Measurements from ENCODE around the gene TRIM22.
A peak's percentile ranks its signal among the peaks of the same experiment; 100 is the strongest.
"Not testable (repeated sequence)": the region's sequence is repeated elsewhere in the genome, so short reads cannot be mapped to it uniquely, and the experiment has no call there.

TRIM22 gene

DNA sequence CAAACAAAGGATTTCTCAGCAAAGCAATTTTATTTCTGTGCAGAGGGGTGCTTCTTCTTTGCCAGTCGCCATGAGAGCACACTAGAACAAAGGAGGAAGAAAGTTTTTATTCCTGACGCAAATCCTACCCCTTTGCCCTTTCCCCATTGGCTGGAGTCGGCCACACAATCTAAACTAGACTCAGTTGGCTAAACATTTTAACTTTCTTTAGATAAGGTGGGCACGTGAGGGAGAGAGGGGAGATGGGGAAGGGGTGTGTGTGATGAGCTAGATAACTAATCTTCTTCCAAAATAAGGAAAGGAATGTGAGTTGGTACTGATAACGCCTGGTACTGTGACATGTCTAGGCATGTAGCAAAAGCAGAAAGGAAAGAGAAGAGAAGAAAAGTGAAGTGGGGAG lies 626 bp downstream of the TRIM22 start:
- peak overlapping the region; percentile 13 for H3K4me3 ChIP-seq (ENCODE audit: low read depth, low read length)

DNA sequence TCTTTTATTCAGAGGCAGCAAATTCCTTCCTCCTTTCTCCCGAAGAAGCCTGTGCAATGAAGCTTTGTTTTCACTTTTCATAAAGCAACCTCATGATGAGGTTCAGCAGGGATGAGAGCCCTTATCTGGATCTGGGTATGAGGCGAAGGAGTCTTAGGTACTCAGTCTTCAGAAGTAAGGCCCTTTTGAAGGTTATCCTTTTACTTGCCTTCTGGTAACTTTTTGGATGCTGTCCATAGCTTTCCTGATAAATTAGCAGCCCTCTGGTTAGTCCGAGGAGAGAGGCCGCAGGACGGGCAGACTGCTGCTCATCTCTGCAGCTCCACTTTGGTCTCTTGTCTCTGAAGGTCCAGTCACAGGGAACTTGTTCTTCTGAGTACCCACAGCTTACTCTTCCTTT lies 1.1 kb downstream of the TRIM22 start:
- H3K4me3 ChIP-seq (ENCODE audit: low read depth, low read length): peak overlapping the region; percentile 5

DNA sequence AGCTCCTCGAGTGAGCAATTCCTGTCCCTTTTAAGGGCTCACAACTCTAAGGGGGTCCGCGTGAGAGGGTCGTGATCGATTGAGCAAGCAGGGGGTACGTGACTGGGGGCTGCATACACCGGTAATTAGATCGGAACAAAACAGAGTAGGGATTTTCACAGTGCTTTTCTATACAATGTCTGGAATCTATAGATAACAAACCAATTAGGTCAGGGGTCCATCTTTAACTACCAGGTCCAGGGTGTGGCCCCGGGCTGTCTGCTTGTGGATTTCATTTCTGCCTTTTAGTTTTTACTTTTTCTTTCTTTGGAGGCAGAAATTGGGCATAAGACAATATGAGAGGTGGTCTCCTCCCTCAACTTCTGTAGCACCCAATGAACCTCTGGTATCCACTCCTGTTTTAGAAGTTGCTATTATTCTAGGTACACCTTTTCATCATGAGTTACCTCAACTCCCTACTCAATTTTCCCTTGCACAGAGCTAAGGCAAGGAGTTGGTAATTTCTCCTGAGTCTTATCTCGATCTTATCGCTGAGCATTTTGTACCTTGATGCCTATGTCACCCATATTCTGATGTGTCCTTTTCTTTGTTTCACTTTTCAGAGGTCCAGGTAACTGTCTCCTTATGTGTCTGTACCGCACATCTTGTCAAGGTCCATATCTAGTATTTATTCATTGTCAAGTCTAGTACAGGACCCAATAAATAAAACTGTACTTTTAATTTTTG lies 1.8 kb downstream of the TRIM22 start:
- not testable (repeated sequence) for H3K4me3 ChIP-seq (ENCODE audit: low read depth, low read length)

DNA sequence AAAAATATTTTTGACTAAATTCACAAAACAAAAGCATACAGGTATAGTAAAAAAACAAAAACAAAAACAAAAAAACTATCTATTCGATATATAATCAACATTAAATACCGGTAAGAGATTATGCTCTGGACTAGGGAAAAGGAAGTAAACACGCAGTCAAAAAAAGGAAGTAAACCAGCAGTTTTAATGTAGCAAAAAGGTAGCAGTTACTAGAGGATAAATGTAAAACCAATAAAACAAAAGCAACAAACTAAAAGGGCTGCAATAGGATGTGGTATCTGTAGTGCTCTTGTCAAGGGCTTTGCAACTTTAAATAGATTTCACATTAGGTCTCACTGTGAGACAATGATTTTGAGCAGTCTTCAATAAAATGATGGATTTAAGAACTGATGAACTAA lies 2.4 kb downstream of the TRIM22 start:
- H3K4me3 ChIP-seq (ENCODE audit: low read depth, low read length): no peak overlapping the region

DNA sequence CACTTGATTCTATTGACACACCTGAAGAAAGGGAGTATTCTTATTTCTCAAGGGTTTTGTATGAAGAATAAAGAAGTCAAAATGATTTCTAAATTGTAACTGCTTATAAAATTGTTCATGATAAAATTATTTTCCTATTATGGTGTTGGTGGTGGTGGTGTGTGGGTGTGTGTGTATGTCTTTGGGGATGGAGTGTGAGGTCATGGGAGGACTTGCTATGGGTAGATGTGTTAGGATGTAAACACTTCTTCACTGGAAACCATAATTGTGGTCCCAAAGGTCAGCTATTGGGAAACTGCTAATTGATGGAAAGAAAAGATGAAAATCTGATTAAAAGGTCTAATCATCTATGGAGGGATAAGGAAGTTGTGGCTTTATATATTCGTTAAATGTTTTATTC lies 5.1 kb downstream of the TRIM22 start:
- no peak overlapping the region for H3K4me3 ChIP-seq (ENCODE audit: low read depth, low read length)

DNA sequence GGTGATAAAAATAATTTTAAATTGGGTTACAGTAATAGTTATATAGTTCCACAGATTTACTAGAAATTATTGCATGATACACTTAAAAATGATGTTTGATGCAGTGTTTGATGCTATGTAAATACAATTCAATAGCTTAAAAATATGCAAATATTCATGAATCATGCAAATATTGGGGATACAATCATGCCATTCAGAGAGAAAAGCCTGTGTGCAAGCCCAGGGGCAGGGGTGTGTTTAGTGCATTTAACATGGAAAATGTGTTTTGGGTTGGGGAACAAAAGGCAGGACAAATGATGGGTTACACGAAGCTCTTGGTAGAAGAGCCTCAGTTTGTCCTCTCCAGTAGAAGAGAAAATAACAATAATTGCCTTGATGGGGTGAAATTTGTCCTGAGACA lies 6.0 kb downstream of the TRIM22 start:
- no peak overlapping the region for H3K4me3 ChIP-seq (ENCODE audit: low read depth, low read length)

DNA sequence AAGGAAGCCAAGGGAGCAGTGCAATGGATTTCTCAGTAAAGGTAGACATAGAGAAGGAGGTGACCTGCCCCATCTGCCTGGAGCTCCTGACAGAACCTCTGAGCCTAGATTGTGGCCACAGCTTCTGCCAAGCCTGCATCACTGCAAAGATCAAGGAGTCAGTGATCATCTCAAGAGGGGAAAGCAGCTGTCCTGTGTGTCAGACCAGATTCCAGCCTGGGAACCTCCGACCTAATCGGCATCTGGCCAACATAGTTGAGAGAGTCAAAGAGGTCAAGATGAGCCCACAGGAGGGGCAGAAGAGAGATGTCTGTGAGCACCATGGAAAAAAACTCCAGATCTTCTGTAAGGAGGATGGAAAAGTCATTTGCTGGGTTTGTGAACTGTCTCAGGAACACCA lies 6.6 kb downstream of the TRIM22 start:
- H3K4me3 ChIP-seq (ENCODE audit: low read depth, low read length): no peak overlapping the region

DNA sequence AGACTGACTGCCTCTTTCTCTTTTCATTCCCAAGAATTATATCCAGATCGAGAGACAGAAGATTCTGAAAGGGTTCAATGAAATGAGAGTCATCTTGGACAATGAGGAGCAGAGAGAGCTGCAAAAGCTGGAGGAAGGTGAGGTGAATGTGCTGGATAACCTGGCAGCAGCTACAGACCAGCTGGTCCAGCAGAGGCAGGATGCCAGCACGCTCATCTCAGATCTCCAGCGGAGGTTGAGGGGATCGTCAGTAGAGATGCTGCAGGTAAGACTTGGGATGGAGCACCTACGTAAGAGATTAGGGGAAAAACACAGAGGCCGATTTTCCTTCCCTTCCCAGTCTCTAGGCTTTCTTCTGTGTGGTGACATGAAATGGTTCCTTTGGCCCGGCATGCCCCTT lies 8.7 kb downstream of the TRIM22 start:
- no peak overlapping the region for H3K4me3 ChIP-seq (ENCODE audit: low read depth, low read length)

DNA sequence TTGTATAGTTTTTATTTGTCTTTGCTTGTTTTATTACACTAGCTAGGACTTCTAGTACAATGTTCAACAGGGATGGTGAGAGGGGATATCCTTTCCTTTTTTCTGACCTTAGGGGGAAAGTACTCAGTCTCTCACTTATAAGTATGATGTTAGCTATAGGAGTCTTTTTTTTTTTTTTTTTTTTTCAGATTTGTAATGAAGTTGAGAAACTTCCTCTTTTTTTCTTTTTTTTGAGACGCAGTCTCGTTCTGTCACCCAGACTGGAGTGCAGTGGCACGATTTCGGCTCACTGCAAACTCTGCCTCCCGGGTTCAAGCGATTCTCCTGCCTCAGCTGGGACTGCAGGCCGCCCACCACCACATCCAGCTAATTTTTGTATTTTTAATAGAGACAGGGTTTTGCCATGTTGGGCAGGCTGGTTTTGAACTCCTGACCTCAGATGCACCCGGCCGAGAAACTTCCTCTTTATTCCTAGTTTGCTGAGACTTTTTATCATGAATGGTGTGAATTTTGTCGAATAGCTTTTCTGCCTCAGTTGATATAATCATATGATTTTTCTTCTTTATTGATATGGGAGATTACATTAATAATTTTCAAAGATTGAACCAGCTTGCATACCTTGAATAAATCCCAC lies 10.9 kb downstream of the TRIM22 start:
- H3K4me3 ChIP-seq (ENCODE audit: low read depth, low read length): no peak overlapping the region

DNA sequence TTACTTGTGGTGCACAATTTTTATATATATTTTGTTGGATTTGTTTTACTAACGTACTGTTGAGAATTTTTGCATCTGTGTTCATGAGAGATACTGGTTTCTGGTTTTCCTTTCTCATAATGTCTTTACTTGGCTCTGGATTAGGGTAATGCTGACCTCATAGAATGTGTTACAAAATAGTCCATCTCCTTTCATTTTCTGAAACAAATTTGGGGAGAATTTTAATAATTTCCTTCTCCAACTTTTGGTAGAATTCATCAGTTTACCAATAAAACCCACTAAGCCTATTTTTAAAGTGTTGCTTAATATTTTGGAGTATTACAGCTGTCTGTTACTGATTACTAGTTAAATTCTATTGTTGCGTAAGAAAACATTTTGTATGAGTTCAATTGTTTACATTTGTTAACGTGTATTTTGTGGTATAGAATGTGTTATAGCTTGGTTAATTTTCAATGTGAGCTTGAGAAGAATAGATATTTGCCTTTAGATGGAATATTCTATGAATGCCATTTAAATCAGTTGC lies 11.5 kb downstream of the TRIM22 start:
- H3K4me3 ChIP-seq (ENCODE audit: low read depth, low read length): no peak overlapping the region

DNA sequence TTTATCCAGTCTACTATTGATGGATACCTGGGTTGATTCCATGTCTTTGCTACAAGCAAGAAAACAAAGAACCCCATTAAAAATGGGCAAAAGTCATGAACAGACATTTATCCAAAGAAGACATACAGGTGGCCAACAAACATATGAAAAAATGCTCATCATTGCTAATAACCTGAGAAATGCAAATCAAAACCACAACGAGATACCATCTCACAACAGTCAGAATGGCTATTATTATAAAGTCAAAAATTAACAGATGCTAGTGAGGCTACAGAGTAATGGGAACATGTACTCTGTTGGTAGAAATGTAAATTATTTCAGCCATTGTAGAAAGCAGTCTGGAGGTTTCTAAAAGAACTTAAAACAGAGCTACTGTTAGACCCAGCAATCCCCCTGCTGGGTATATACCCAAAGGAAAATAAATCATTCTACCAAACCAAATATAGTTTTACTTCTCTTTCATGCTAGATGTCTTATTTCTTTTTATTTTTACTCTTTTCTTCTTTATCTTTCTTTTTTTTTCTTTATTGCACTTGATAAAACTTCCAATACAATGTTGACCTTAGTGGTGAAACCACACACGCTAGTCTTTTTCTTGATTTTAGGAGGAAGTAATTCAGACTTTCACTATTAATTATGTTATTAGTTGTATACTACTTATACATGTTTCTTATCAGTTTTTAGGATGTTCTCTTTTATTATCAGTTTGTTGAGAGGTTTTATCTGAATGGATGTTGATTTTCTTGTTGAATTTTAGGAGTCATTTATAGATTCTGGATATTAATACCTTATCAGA lies 14.3 kb downstream of the TRIM22 start:
- no peak overlapping the region for H3K4me3 ChIP-seq (ENCODE audit: low read depth, low read length)

DNA sequence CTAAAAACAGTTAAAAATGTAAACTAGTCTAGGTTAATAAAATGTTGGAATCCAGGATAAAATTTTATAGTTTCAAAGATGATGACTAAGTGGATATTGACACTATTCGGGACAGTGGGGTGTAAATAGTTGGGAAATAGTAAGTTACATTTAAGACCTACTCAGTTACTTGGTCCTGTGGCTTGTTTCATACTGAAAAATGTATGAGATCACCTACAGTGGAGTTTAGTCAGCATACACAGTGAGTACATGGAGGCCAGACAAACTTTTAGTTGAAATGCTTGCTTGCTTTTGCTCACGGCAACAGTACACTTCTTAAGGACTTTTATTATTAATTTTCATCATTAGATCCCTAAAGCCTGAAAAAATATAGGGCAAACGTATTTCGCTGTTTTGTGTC lies 16.1 kb downstream of the TRIM22 start:
- no peak overlapping the region for H3K4me3 ChIP-seq (ENCODE audit: low read depth, low read length)

DNA sequence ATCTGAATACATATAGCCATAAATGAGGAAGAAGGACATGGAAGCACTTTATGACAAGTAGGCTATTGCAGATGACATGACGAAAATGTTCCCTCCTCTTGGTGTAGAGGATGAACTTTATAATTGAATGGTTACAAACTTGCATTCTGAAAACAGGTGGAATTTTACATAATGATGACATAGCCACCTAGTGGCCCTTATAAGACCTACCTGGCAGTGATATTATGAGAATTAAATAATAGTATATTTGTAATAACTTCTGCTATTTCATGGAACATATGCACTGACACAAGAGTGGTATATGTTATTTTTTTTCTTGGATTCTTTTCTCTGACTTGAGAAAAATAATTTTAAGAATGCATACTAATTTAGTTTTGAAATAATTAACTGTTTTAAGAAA lies 22.9 kb downstream of the TRIM22 start:
- no peak overlapping the region for H3K4me3 ChIP-seq (ENCODE audit: low read depth, low read length)

DNA sequence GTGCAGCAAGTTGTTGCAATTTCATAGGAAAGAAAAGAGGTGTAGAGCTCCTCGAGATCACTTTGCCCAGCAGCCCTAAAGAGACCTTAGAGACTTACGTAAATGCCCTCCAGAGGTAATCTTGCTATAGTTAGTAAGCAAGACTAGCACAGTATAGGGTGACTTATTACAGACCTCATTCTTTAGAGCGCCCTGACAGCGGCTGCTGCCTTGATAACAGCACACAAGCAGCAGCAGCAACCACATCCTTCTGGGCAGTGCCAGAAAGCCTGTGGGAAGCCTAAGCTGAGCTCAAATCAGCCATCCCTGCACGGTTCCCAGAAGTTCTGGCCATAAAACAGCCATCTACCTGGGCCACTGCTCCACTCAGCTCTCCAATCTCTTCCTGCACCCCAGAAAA lies 24.1 kb downstream of the TRIM22 start:
- no peak overlapping the region for H3K4me3 ChIP-seq (ENCODE audit: low read depth, low read length)

DNA sequence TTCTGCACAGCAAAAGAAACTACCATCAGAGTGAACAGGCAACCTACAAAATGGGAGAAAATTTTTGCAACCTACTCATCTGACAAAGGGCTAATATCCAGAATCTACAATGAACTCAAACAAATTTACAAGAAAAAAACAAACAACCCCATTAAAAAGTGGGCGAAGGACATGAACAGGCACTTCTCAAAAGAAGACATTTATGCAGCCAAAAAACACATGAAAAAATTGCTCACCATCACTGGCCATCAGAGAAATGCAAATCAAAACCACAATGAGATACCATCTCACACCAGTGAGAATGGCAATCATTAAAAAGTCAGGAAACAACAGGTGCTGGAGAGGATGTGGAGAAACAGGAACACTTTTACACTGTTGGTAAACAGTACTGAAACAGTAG lies 26.9 kb downstream of the TRIM22 start:
- H3K4me3 ChIP-seq (ENCODE audit: low read depth, low read length): not testable (repeated sequence)

DNA sequence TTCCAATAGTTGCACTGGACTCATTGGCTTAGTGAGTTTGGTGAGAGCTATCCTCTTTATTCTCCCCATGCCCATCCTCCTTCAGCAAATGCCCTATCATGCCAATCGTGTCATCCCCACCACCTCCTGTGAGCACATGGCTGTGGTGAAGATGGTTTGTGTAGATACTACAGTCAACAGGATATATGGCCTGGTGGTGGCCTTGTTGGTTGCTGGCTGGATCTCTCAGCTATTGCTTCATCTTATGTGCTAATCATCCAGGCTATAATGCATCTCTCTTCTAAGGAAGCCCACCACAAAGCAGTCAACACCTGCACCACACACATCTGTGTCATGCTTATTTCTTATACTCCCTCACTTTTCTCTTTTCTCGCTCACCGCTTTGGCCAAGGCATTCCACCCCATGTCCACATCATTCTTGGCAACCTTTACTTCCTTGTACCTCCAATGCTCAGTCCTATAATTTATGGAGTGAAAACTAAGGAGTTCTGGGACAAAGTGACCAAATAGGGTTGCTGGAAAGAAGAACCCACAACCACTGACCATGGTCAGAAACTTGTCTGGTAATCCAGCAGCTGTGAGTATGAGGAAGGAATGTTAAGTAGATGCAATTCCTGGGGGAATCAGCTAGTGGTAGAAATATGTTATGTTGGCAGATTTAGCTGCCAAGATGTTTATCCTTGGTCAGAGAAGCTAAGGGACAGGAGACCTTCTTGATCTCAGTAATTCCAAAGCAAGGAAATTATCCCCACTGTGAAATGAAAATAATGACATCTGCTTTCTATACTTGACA lies 30.3 kb downstream of the TRIM22 start:
- no peak overlapping the region for H3K4me3 ChIP-seq (ENCODE audit: low read depth, low read length)

DNA sequence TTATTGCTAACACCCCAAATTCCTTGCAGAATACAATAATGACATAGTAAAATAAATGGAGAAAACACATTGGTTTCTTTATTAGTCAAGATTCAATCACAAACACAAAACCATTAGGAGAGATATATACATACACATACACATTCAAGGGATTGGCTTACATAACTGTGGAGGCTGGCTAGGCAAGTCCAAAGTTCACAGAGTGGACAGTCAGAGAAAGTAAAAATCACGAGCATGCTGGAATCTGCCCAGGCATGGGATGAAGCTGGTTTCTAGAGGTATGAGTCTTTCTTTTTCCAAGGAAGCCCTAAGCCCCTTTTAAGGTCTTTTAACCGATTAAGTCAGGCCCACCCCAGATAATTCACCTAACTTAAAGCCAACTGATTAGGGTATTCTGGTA lies 33.0 kb downstream of the TRIM22 start:
- H3K4me3 ChIP-seq (ENCODE audit: low read depth, low read length): no peak overlapping the region

DNA sequence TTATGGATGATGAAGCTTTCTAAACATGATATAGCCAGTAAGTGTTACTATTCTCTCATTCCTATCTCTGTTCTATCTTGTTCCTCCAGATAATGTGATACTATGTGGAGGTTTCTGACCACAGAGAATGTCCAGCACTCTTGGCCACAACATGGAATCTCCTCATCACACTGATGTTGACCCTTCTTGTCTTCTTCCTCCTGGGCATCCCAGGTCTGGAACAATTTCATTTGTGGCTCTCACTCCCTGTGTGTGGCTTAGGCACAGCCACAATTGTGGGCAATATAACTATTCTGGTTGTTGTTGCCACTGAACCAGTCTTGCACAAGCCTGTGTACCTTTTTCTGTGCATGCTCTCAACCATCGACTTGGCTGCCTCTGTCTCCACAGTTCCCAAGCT lies 36.8 kb downstream of the TRIM22 start:
- H3K4me3 ChIP-seq (ENCODE audit: low read depth, low read length): no peak overlapping the region

DNA sequence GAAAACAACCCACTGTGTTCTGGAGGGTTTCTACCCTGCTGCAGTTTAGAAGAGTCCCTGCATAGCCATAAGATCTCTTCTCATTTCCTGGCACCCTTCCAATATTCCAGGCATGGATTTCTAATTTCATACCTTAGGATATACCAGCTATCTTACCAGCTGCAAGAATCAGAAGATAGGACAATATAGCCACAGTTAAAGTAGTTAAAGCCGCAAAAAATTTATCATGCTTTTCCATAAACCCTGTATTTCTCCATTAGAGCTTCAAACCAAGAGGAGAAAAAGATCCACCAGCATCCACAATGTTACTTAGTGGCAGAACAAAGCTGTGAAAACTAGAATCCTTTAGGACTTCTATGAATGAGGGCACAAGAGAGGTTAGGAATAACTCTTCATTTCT lies 38.1 kb downstream of the TRIM22 start:
- H3K4me3 ChIP-seq (ENCODE audit: low read depth, low read length): no peak overlapping the region

DNA sequence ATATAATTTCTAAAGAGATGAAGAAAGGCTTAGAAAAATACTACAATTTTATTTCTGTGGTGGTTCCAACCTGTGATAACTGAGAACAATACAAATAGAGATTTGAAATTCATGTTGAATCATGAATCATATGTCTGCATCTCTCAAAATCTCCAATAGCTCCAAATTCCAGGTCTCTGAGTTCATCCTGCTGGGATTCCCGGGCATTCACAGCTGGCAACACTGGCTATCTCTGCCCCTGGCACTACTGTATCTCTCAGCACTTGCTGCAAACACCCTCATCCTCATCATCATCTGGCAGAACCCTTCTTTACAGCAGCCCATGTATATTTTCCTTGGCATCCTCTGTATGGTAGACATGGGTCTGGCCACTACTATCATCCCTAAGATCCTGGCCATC lies 46.8 kb downstream of the TRIM22 start, which contains the start of gene OR56B1:
Gene OR56B1 (plus strand): TSS at position 53 of the 400 bp plus-strand sequence. CDS start 69 bp downstream, at position 122.
- H3K4me3 ChIP-seq (ENCODE audit: low read depth, low read length): no peak within 1 kb of the TSS

DNA sequence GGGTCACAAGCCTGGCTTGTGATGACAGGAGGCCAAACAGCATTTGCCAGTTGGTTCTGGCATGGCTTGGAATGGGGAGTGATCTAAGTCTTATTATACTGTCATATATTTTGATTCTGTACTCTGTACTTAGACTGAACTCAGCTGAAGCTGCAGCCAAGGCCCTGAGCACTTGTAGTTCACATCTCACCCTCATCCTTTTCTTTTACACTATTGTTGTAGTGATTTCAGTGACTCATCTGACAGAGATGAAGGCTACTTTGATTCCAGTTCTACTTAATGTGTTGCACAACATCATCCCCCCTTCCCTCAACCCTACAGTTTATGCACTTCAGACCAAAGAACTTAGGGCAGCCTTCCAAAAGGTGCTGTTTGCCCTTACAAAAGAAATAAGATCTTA lies 47.5 kb downstream of the TRIM22 start:
- H3K4me3 ChIP-seq (ENCODE audit: low read depth, low read length): no peak overlapping the region

Data from iPS-11a (cell line).